MM.1S (cell line): Measurements from ENCODE around the gene PPP2R1B.

Experiments used
- DNase-seq: peaks from one replicate; pipeline ENCODE4 v3.0.0-alpha.2; 2015
- H2AFZ ChIP-seq: fragments of 300-600 bp; sonication (generic); 2 replicates; pipeline ENCODE4 v1.6.0; 2016; ENCODE audit warnings: antibody characterized with exemption, low read length
- H3F3A ChIP-seq: fragments of 300-600 bp; sonication (generic); 2 replicates; pipeline ENCODE4 v1.6.1; 2016; ENCODE audit warnings: mild to moderate bottlenecking, antibody characterized with exemption, low read length, moderate library complexity, mixed read lengths; ENCODE audit not compliant: insufficient read depth
- H3K27ac ChIP-seq: fragments of 300-600 bp; sonication (generic); 2 replicates; pipeline ENCODE4 v1.5.1; 2016; ENCODE audit warnings: mild to moderate bottlenecking, low read length
- H3K27me3 ChIP-seq: fragments of 300-600 bp; sonication (generic); replicated peaks from 2 replicates; pipeline ENCODE4 v1.6.0; 2016; ENCODE audit warnings: low read length; ENCODE audit not compliant: insufficient read depth
- H3K36me3 ChIP-seq: fragments of 300-600 bp; sonication (generic); replicated peaks from 2 replicates; pipeline ENCODE4 v1.6.1; 2016; ENCODE audit warnings: mild to moderate bottlenecking, low read length, mixed read lengths; ENCODE audit not compliant: insufficient read depth
- H3K4me1 ChIP-seq: fragments of 300-600 bp; sonication (generic); 2 replicates; pipeline ENCODE4 v1.6.1; 2016; ENCODE audit warnings: low read length, mixed read lengths
- H3K4me2 ChIP-seq: fragments of 300-600 bp; sonication (generic); 2 replicates; pipeline ENCODE4 v1.6.0; 2016; ENCODE audit warnings: low read depth, low read length
- H3K4me3 ChIP-seq: fragments of 300-600 bp; sonication (generic); 2 replicates; pipeline ENCODE4 v1.5.1; 2016; ENCODE audit warnings: low read length, mixed read lengths
- H3K79me2 ChIP-seq: fragments of 300-600 bp; sonication (generic); 2 replicates; pipeline ENCODE4 v1.6.1; 2016; ENCODE audit warnings: mixed run types, low read length, mixed read lengths
- H3K9ac ChIP-seq: fragments of 300-600 bp; sonication (generic); 2 replicates; pipeline ENCODE4 v1.6.1; 2016; ENCODE audit warnings: low read length, mixed read lengths
- H3K9me2 ChIP-seq: fragments of 300-600 bp; sonication (generic); replicated peaks from 2 replicates; pipeline ENCODE4 v1.6.1; 2016; ENCODE audit warnings: mild to moderate bottlenecking, low read length, mixed read lengths; ENCODE audit not compliant: insufficient read depth
- H3K9me3 ChIP-seq: fragments of 300-600 bp; sonication (generic); replicated peaks from 2 replicates; pipeline ENCODE4 v1.6.1; 2016; ENCODE audit warnings: mild to moderate bottlenecking, low read length, mixed read lengths; ENCODE audit not compliant: insufficient read depth
- H4K20me1 ChIP-seq: fragments of 300-600 bp; sonication (generic); 2 replicates; pipeline ENCODE4 v1.6.1; 2016; ENCODE audit warnings: mild to moderate bottlenecking, low read length, moderate library complexity, mixed read lengths; ENCODE audit not compliant: insufficient read depth
- CTCF ChIP-seq: fragments of 300-600 bp; sonication (generic); IDR thresholded peaks from 2 replicates; pipeline ENCODE4 v1.5.1; 2016; ENCODE audit warnings: antibody characterized with exemption, low read length, mixed read lengths
- EZH2 ChIP-seq: fragments of 300-600 bp; sonication (generic); optimal IDR thresholded peaks from 2 replicates; pipeline ENCODE3; 2017; ENCODE audit warnings: low read depth, mild to moderate bottlenecking, antibody characterized with exemption, low read length, mixed read lengths
- EZH2phosphoT487 ChIP-seq: fragments of 300-600 bp; sonication (generic); IDR thresholded peaks from 2 replicates; pipeline ENCODE4 v1.6.1; 2018; ENCODE audit warnings: antibody characterized with exemption, low read length

PPP2R1B gene

DNA sequence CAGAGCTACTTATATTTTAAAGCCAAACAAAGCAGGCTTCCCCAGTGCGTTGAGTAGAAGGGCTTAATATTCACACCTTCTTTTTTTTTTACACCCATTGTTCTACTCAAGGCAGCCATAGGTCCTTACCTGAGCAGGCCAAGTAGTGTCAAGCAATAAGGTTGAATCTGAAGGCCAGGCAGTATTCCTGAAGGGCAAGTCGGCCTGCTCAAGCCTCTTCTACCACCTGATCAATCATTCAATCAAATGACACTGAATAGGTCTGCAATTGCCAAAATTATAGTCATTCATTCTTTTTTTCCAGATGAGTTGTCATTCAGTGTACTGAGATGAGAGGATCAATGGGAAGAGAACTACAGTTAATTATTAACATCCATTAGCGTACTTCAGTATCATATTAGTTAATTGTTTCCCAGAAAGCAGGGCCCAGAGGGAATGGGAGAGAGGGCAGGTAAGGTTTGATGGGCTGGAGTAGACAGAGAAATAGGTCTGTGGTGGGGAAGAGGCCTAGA is 11.9 kb upstream of the PPP2R1B start:
- no peaks in the 10 kb centered on the region for H3F3A ChIP-seq
- no peak overlapping the region for H3K27ac ChIP-seq
- H3K4me2 ChIP-seq: no peak overlapping the region
- H3K4me1 ChIP-seq: peaks cover 11% of the 10 kb centered on the region
- TF ChIP-seq EZH2: no peak
- no peak for TF ChIP-seq CTCF
- no peak for TF ChIP-seq EZH2phosphoT487
- H3K27me3 ChIP-seq: no peaks in the 10 kb centered on the region
- no peak overlapping the region for H3K9ac ChIP-seq
- H3K36me3 ChIP-seq: no peaks in the 10 kb centered on the region
- H4K20me1 ChIP-seq: no peaks in the 10 kb centered on the region
- H3K9me3 ChIP-seq: no peaks in the 10 kb centered on the region
- no peak for DNase-seq
- no peaks in the 10 kb centered on the region for H3K9me2 ChIP-seq
- H2AFZ ChIP-seq: no peak overlapping the region
- no peaks in the 10 kb centered on the region for H3K79me2 ChIP-seq
- no peak overlapping the region for H3K4me3 ChIP-seq

DNA sequence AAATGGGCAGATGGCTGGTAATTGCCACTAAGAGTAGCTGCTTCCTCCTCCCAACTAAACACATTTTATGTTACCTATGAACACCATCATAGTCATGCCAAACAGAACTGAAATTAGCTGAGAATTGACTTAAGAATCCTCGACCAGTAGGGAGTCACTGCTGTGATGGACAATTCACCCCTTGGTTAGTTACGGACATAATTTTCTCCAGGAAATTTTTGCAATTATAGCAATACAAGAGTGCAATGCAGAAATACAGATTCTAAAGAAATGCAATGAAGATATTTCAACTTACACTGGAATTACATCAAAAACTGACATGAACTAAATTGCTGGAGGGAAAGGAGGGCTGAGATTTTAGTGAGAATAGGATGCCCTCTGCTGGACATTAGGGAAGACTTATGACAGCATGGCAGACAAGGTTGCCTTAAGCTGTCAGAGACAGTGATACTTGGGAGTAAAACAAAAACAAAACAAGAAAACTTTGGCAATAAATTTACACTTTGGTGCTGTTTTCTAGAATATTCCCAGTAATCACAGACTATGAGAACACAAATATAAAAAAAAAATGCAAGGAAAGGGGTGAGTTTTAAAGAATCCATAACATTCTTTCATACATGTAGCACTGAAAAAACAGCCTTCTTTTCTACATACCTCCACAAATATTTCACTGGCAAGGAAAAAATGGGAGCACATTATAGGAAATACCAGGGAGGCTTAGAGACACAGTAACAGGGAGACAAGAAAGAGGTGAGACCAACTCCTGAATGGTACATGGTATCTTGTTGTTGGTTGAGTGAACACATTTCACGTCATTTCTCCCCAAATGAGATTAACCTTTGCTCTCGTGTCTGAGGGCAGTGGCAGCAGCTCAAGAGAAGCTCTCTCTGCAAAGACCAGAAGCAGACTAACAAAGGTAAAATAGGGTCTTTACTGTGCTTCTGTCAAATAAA is 11.2 kb upstream of the PPP2R1B start:
- H3K27ac ChIP-seq: no peak overlapping the region; the same call in 1 of the 2 replicates

GRCh38 chr11:111776398-111777093 is 10.4 kb upstream of the PPP2R1B start:
- H4K20me1 ChIP-seq: no peaks in the 10 kb centered on the region
- DNase-seq: peak; percentile 61
- peaks cover 11% of the 10 kb centered on the region for H3K4me1 ChIP-seq
- H3K4me2 ChIP-seq: peak overlapping the region; percentile 11; the same call in 1 of the 2 replicates
- H3K27ac ChIP-seq: no peak overlapping the region; the same call in 1 of the 2 replicates
- no peak overlapping the region for H3K4me3 ChIP-seq
- no peaks in the 10 kb centered on the region for H3K9me2 ChIP-seq
- TF ChIP-seq EZH2phosphoT487 (no peak), EZH2 (no peak), CTCF (no peak)
- H3K27me3 ChIP-seq: no peaks in the 10 kb centered on the region
- H3K9me3 ChIP-seq: no peaks in the 10 kb centered on the region
- H3K36me3 ChIP-seq: no peaks in the 10 kb centered on the region
- no peak overlapping the region for H3K9ac ChIP-seq
- no peak overlapping the region for H2AFZ ChIP-seq
- H3F3A ChIP-seq: no peaks in the 10 kb centered on the region
- H3K79me2 ChIP-seq: no peaks in the 10 kb centered on the region

More for the DNA sequence above, 11.2 kb upstream of the PPP2R1B start:
- peak overlapping the region; percentile 3; the same call in 1 of the 2 replicates for H3K4me2 ChIP-seq
- H4K20me1 ChIP-seq: no peaks in the 10 kb centered on the region
- no peak overlapping the region for H3K4me3 ChIP-seq
- no peaks in the 10 kb centered on the region for H3K36me3 ChIP-seq
- H3K27me3 ChIP-seq: no peaks in the 10 kb centered on the region
- H2AFZ ChIP-seq: no peak overlapping the region
- no peaks in the 10 kb centered on the region for H3F3A ChIP-seq
- H3K4me1 ChIP-seq: peaks cover 11% of the 10 kb centered on the region
- peak; percentile 71 for DNase-seq
- TF ChIP-seq EZH2: no peak
- peak; percentile 75 for TF ChIP-seq CTCF
- no peak overlapping the region for H3K9ac ChIP-seq
- H3K79me2 ChIP-seq: no peaks in the 10 kb centered on the region
- H3K9me2 ChIP-seq: no peaks in the 10 kb centered on the region
- no peaks in the 10 kb centered on the region for H3K9me3 ChIP-seq
